C4-2B (cell line): ENCODE results near the gene UGT1A10.

Experiments
- H3K27ac ChIP-seq: fragments of 450-650 bp; 2 replicates; pipeline ENCODE4 v1.5.1; 2017
- ZFX ChIP-seq: fragments of 450-650 bp; IDR thresholded peaks from 2 replicates; pipeline ENCODE4 v1.6.1; 2017
- TF ChIP-seq, protein P1 (sequence below): fragments of 450-650 bp; conservative IDR thresholded peaks from 2 replicates; pipeline ENCODE4 v1.5.1; 2017; ENCODE audit warnings: mild to moderate bottlenecking

Gene UGT1A10

GRCh38 chr2:233688341-233688740 lies 52.1 kb downstream of the UGT1A10 start:
- TF ChIP-seq, protein P1, sequence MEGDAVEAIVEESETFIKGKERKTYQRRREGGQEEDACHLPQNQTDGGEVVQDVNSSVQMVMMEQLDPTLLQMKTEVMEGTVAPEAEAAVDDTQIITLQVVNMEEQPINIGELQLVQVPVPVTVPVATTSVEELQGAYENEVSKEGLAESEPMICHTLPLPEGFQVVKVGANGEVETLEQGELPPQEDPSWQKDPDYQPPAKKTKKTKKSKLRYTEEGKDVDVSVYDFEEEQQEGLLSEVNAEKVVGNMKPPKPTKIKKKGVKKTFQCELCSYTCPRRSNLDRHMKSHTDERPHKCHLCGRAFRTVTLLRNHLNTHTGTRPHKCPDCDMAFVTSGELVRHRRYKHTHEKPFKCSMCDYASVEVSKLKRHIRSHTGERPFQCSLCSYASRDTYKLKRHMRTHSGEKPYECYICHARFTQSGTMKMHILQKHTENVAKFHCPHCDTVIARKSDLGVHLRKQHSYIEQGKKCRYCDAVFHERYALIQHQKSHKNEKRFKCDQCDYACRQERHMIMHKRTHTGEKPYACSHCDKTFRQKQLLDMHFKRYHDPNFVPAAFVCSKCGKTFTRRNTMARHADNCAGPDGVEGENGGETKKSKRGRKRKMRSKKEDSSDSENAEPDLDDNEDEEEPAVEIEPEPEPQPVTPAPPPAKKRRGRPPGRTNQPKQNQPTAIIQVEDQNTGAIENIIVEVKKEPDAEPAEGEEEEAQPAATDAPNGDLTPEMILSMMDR: no peak
- no peak for TF ChIP-seq ZFX
- no peak overlapping the region for H3K27ac ChIP-seq

DNA sequence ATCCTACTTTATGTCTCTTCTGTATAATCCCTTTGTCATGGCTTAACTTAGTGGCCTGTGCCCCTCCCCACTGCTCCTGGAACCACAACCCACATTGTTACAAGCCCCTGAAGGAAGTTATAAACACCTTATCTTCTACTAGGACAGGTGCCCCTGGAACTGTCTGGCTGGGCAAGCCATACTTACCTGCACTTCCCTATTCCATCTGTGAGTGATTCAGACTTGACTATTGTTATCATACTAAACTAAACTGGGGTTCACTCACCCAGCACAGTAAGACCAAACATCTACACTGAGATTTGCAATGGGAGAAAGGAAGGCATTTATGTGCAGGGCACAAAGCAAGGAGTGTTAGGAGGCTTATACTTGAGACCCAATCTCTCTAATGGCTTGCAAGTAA lies 52.8 kb downstream of the UGT1A10 start:
- no peak for TF ChIP-seq ZFX
- TF ChIP-seq, protein P1: no peak
- H3K27ac ChIP-seq: no peak overlapping the region

- peak overlapping the region; percentile 61; the same call in 1 of the 2 replicates for H3K27ac ChIP-seq
- TF ChIP-seq ZFX: no peak
- TF ChIP-seq, protein P1: no peak
Measured at GRCh38 chr2:233689501-233689900, 53.3 kb downstream of the UGT1A10 start.

DNA sequence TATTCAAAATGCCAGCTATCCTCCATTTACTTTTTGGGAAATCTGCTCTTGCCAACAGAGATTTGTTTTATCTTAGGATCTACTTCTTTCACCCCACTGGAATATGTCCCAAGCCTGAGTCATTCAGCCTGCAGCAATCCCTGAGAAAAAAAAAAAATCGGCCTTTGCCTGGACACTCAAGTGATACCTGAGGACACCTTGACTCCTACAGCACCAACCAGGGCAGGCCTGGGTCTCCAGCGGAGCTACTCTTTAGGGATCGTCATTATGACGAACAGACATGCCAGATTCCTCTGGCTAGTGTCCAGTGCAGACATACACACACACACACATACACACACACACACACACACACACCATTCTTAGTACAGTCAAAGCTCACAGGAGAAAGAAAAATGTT lies 54.2 kb downstream of the UGT1A10 start:
- H3K27ac ChIP-seq: peak overlapping the region; percentile 61
- TF ChIP-seq, protein P1: no peak
- no peak for TF ChIP-seq ZFX

- H3K27ac ChIP-seq: peak overlapping the region; percentile 61
- TF ChIP-seq, protein P1: no peak
- TF ChIP-seq ZFX: no peak
Measured at GRCh38 chr2:233691443-233692433, 55.5 kb downstream of the UGT1A10 start.

DNA sequence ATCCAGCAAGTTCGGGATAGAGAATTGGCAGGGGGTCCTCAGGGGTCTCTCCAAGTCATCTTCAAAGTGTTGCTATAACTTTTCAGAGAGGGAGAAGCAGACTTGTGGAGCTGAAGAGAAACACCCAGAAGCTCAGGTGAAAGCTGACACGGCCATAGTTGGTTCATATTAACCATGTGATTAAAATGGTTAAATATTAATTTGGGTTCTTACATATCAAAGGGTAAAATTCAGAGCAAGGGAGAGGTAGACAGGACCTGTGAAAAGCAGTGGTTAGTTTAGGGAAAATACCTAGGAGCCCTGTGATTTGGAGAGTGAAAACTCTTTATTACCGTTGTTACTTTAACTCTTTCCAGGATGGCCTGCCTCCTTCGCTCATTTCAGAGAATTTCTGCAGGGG lies 56.4 kb downstream of the UGT1A10 start, which contains the start of gene UGT1A6:
UGT1A6 (plus strand) TSS at position 243 of the 400 bp plus-strand sequence; CDS start at position 358, 115 bp downstream.
- peak within 1 kb of the TSS; percentile 55 for H3K27ac ChIP-seq
- TF ChIP-seq ZFX: no peak
- TF ChIP-seq, protein P1: no peak

DNA sequence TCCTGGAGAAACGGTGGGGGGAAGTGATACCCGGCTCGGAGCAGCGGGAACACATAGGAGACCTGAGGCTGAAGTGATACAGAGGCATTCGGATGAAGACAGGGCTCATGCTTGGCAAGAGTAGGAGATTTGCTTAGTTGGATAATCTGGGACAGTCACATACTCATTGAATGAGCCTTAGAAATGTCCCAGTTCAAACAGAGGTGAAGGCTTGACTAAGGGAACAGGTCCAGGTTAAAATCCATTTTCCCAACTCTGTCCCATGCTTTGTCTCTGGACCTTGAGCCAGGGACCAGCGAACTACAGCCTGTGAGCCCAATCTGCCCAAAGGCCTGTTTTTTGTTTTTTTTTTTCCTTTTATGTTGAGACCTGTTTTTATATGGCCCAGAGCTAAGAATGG lies 57.7 kb downstream of the UGT1A10 start:
- TF ChIP-seq ZFX: no peak
- TF ChIP-seq, protein P1: no peak
- H3K27ac ChIP-seq: peak overlapping the region; percentile 55
